ENCODE results near the gene B9D2.
A peak's percentile ranks its signal among the peaks of the same experiment; 100 is the strongest.

GRCh38 chr19:41321600-41322270 is 42.2 kb downstream of the B9D2 start:
- TF ChIP-seq POLR2A (IDR thresholded peaks at IDR 0.05) (no peak), CTCF (IDR thresholded peaks at IDR 0.05) (peak; percentile 43 to 68 (median 61))

Measured in testis (tissue), 2 donors.